Lung (tissue), 12 donors: ENCODE measurements around the gene MRPL41. TPM values are rescaled to one million over a fixed set of nuclear protein-coding genes. Genes with fewer than 3 reads are reported as not detected.
"Not testable (repeated sequence)": the region's sequence is repeated elsewhere in the genome, so short reads cannot be mapped to it uniquely, and the experiment has no call there.

Source experiments
- ATAC-seq: fragments of 200-7000 bp; cut with Tn5 transposase; one replicate; pipeline ENCODE4 v1.9.1; 2020; ENCODE audit warnings: moderate number of reproducible peaks; ENCODE audit not compliant: insufficient read depth, low FRiP score
- DNase-seq, 3 donors: peaks; one replicate each; pipeline ENCODE4 v3.0.0-alpha.2; 2013 to 2017
- H3K27ac ChIP-seq, 2 donors: one replicate each; pipeline ENCODE4 v1.5.1; 2013; ENCODE audit warnings: mild to moderate bottlenecking in 2 of 2, moderate library complexity in 2 of 2, control low read depth in 1 of 2, inconsistent platforms in 1 of 2, low read depth in 1 of 2, low read length in 1 of 2
- H3K27me3 ChIP-seq, 3 donors: one replicate each; pipeline ENCODE4 v1.5.1; 2013; ENCODE audit warnings: low read length in 2 of 3; ENCODE audit not compliant: control insufficient read depth in 3 of 3, insufficient read depth in 3 of 3
- H3K36me3 ChIP-seq, 4 donors: one replicate each; pipeline ENCODE4 v1.5.1; 2013; ENCODE audit warnings: low read length in 4 of 4, mild to moderate bottlenecking in 1 of 4, moderate library complexity in 1 of 4; ENCODE audit not compliant: control insufficient read depth in 4 of 4, insufficient read depth in 4 of 4
- H3K4me1 ChIP-seq, 5 donors: one replicate each; pipeline ENCODE4 v1.5.1; 2013; ENCODE audit warnings: low read length in 5 of 5, mild to moderate bottlenecking in 2 of 5, moderate library complexity in 1 of 5; ENCODE audit not compliant: control insufficient read depth in 5 of 5, insufficient read depth in 5 of 5
- H3K4me3 ChIP-seq: one replicate; pipeline ENCODE4 v1.5.1; 2013; ENCODE audit warnings: mild to moderate bottlenecking, control low read depth, moderate library complexity
- H3K9ac ChIP-seq, 2 donors: one replicate each; pipeline ENCODE4 v1.5.1; 2013; ENCODE audit warnings: low read length in 2 of 2, control low read depth in 1 of 2; ENCODE audit not compliant: insufficient read depth in 1 of 2
- H3K9me3 ChIP-seq, 4 donors: one replicate each; pipeline ENCODE4 v1.5.1; 2013; ENCODE audit warnings: low read length in 3 of 4, mild to moderate bottlenecking in 1 of 4, moderate library complexity in 1 of 4; ENCODE audit not compliant: control insufficient read depth in 4 of 4, insufficient read depth in 3 of 4
- CTCF ChIP-seq: IDR thresholded peaks from 2 replicates; pipeline ENCODE4 v1.5.1; 2012; ENCODE audit warnings: mild to moderate bottlenecking; ENCODE audit errors: control extremely low read depth, extremely low read depth
- WGBS, 2 donors: extraction: QIAGEN DNeasy Blood & Tissue Kit; methylation state at CpG; one replicate each; pipeline ENCODE4 v1.1.7; 2013; 5-methylcytosine and 5-hydroxymethylcytosine counted together
- polyA plus RNA-seq, 2 donors: library from polyadenylated mRNA; stranded (reverse); fragments of 200-250 nt; gene quantifications; one replicate each; pipeline ENCODE4 v1.2.1, GENCODE V29; 2013
- total RNA-seq, 2 donors: library from RNA; depleted of rRNA in 1 of 2; stranded (reverse); fragments of >200 nt in 1 of 2; gene quantifications; one replicate each; pipeline ENCODE4 v1.2.1, GENCODE V29; 2014 to 2021
- donor health status: control.
- donor health status: control.
- donor health status: Bipolar disorder and iron deficiency.
- donor health status: healthy.
- donor health status: DM: yes; HTN: yes; CAD: no.

Gene MRPL41
- total and polyA plus RNA-seq, 4 donors = 24.2 to 110 (median 53.3) TPM

GRCh38 chr9:137531099-137531765, 20.4 kb upstream of the MRPL41 start:
- no peaks in the 10 kb centered on the region for H3K9me3 ChIP-seq
- no peaks in the 10 kb centered on the region for H3K4me1 ChIP-seq
- no peaks in the 10 kb centered on the region for H3K36me3 ChIP-seq
- H3K9ac ChIP-seq = no peak overlapping the region
- H3K4me3 ChIP-seq = no peak overlapping the region
- ATAC-seq (no peak), DNase-seq (no peak)
- 62 to 69% methylated on average over 17 of the region's 17 CpGs for WGBS, 2 donors
- H3K27ac ChIP-seq = no peak overlapping the region
- no peak for TF ChIP-seq CTCF
- H3K27me3 ChIP-seq = no peaks in the 10 kb centered on the region

DNA sequence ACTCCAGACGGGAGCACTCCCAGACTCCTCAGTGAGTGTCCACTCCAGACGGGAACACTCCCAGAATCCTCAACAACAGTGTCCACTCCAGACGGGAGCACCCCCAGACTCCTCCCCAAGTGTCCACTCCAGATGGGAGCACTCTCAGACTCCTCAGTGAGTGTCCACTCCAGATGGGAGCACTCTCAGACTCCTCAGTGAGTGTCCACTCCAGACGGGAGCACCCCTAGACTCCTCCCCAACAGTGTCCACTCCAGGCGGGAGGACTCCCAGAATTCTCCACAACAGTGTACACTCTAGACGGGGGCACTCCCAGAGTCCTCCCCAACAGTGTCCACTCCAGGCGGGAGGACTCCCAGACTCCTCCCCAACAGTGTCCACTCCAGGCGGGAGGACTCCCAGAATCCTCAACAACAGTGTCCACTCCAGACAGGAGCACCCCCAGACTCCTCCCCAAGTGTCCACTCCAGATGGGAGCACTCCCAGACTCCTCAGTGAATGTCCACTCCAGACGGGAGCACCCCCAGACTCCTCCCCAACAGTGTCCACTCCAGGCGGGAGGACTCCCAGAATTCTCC, 18.7 kb upstream of the MRPL41 start:
- H3K27me3 ChIP-seq, ATAC-seq, H3K9ac ChIP-seq, H3K36me3 ChIP-seq, H3K9me3 ChIP-seq, H3K4me3 ChIP-seq, H3K4me1 ChIP-seq, DNase-seq, H3K27ac ChIP-seq: not testable (repeated sequence)
- WGBS, 2 donors = 84 to 90% methylated on average over 10 of the region's 10 CpGs

DNA sequence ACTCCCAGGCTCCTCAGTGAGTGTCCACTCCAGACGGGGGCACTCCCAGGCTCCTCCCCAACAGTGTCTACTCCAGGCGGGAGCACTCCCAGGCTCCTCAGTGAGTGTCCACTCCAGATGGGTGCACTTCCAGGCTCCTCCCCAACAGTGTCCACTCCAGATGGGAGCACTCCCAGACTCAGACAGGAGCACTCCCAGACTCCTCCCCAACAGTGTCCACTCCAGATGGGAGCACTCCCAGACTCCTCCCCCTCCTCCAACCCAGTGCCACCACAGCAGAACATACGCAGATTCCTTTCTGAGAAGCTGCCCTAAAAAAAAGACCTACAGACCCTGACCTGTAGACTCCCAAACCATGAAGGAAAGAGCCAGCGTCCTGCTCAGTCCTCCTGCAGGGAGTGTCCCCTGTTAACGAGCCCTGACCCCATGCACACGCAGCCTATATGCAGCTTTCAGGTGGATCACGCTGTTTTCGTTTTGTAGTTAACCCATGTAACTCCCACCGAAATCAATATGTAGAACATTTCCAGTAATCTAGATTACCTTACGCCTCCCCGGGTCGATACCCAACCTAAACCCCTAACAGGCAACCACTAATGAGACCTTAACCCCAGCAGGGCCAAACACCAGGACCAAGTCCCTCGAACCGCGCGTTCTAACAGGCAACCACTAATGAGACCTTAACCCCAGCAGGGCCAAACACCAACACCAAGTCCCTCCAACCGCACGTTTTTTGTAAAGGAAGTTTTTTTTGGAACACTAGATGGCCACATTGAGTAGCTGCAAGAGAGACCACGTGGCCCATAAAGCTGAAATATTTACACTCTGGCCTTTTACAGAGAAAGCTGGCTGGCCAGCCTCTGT, 17.2 kb upstream of the MRPL41 start:
- no peaks in the 10 kb centered on the region for H3K9me3 ChIP-seq
- no peak overlapping the region for H3K27ac ChIP-seq
- 43 to 50% methylated on average over 19 of the region's 19 CpGs for WGBS, 2 donors
- TF ChIP-seq CTCF = peak; percentile 13
- peak; percentile 64 to 86 (median 77) for DNase-seq
- H3K27me3 ChIP-seq = no peaks in the 10 kb centered on the region
- H3K4me3 ChIP-seq = no peak overlapping the region
- no peaks in the 10 kb centered on the region for H3K4me1 ChIP-seq
- H3K36me3 ChIP-seq = no peaks in the 10 kb centered on the region
- no peak for ATAC-seq
- H3K9ac ChIP-seq = no peak overlapping the region

GRCh38 chr9:137535120-137535428, 16.6 kb upstream of the MRPL41 start:
- DNase-seq (no peak), ATAC-seq (no peak)
- TF ChIP-seq CTCF = no peak
- no peaks in the 10 kb centered on the region for H3K27me3 ChIP-seq
- H3K27ac ChIP-seq = no peak overlapping the region
- no peaks in the 10 kb centered on the region for H3K36me3 ChIP-seq
- H3K4me1 ChIP-seq = no peaks in the 10 kb centered on the region
- no peaks in the 10 kb centered on the region for H3K9me3 ChIP-seq
- no peak overlapping the region for H3K9ac ChIP-seq
- H3K4me3 ChIP-seq = no peak overlapping the region

DNA sequence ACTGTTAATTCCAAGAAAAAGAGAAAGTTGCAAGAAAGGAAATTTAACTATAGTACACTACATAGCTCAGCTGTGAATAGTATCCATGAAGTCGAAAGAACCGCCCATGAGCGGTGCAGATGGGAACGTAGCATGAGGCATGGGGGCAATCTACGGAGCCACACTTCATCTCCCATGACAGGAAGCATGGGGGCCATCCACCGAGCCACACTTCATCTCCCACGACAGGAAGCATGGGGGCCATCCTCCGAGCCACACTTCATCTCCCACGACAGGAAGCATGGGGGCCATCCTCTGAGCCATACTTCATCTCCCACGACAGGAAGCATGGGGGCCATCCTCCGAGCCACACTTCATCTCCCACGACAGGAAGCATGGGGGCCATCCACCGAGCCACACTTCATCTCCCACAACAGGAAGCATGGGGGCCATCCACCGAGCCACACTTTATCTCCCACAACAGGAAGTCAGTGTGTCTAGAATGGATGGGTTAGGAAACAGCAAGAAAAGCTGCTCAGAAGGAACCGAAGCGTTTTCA, 15.0 kb upstream of the MRPL41 start:
- H3K36me3 ChIP-seq, H3K4me3 ChIP-seq, ATAC-seq, H3K27me3 ChIP-seq, H3K4me1 ChIP-seq, H3K9ac ChIP-seq, H3K9me3 ChIP-seq, DNase-seq, H3K27ac ChIP-seq: not testable (repeated sequence)
- 30 to 47% methylated on average over 16 of the region's 16 CpGs for WGBS, 2 donors
